Right lobe of liver (tissue), 4 donors: ENCODE measurements around the gene ZNF687.

Experiments
- CTCF ChIP-seq, 4 donors: fragments of 200-600 bp in 3 of 4; fragments of 450-650 bp in 1 of 4; IDR thresholded peaks; one replicate each; pipeline versions ENCODE4 v1.5.1 to v1.8.0; 2016 to 2022; ENCODE audit warnings: antibody characterized with exemption in 4 of 4, mild to moderate bottlenecking in 2 of 4
- POLR2A ChIP-seq: fragments of 450-650 bp; IDR thresholded peaks from one replicate; pipeline ENCODE4 v1.6.1; 2017; ENCODE audit warnings: antibody characterized with exemption, mild to moderate bottlenecking
- donor health status: DM: no; HTN: no; CAD: no.
- donor health status: DM: no; HTN: no; CAD: no.
- donor health status: DM: no; HTN: yes; CAD: no.

- TF ChIP-seq CTCF (IDR thresholded peaks at IDR 0.05) (no peak), POLR2A (no peak)
Measured at GRCh38 chr1:151313501-151313900, 31.4 kb downstream of the ZNF687 start.
